H7 (cell line): ENCODE data around the gene MGLL. TPM values are rescaled to one million over a fixed set of nuclear protein-coding genes. Genes with fewer than 3 reads are reported as not detected.

Experiments
- DNase-seq: peaks from one replicate; pipeline ENCODE4 v3.0.0; 2012
- H3K27me3 ChIP-seq: 2 replicates; pipeline ENCODE4 v1.6.0; 2011; ENCODE audit warnings: mild to moderate bottlenecking, low read length; ENCODE audit not compliant: control insufficient read depth, insufficient read depth
- H3K36me3 ChIP-seq: replicated peaks from 2 replicates; pipeline ENCODE4 v1.5.1; 2011; ENCODE audit warnings: low read length; ENCODE audit not compliant: control insufficient read depth, insufficient read depth
- H3K4me3 ChIP-seq: 2 replicates; pipeline ENCODE4 v1.5.1; 2011; ENCODE audit warnings: low read depth, mild to moderate bottlenecking, control low read depth, low read length, moderate library complexity; ENCODE audit not compliant: insufficient read depth
- total RNA-seq: library from RNA; depleted of rRNA; stranded (reverse); fragments of >200 nt; shearing (Covaris generic); gene quantifications from 2 replicates; pipeline ENCODE4 v1.2.3, GENCODE V29; 2014

Gene MGLL
- total RNA-seq, 1 experiment from 2014 or later = 0.31 TPM

- Histone ChIP-seq H3K27me3 (no peaks in the 10 kb centered on the region), H3K4me3 (no peak overlapping the region), H3K36me3 (no peaks in the 10 kb centered on the region)
- no peak for DNase-seq
Observed at GRCh38 chr3:127728417-127729015, 93.8 kb downstream of the MGLL start.

GRCh38 chr3:127726894-127727293 lies 95.4 kb downstream of the MGLL start:
- Histone ChIP-seq H3K36me3 (no peaks in the 10 kb centered on the region), H3K4me3 (no peak overlapping the region), H3K27me3 (no peaks in the 10 kb centered on the region)
- DNase-seq = no peak

GRCh38 chr3:127723011-127723567 lies 99.2 kb downstream of the MGLL start:
- no peaks in the 10 kb centered on the region for H3K36me3 ChIP-seq
- peak; percentile 65 for DNase-seq

GRCh38 chr3:127722091-127722784 lies 100.1 kb downstream of the MGLL start:
- no peak overlapping the region for H3K4me3 ChIP-seq
- no peak for DNase-seq
- no peaks in the 10 kb centered on the region for H3K27me3 ChIP-seq
- H3K36me3 ChIP-seq = no peaks in the 10 kb centered on the region

More at GRCh38 chr3:127723011-127723567, 99.2 kb downstream of the MGLL start:
- no peak overlapping the region for H3K4me3 ChIP-seq
- no peaks in the 10 kb centered on the region for H3K27me3 ChIP-seq

GRCh38 chr3:127720985-127721935 lies 101.1 kb downstream of the MGLL start:
- Histone ChIP-seq H3K4me3 (no peak overlapping the region), H3K36me3 (no peaks in the 10 kb centered on the region), H3K27me3 (no peaks in the 10 kb centered on the region)
- no peak for DNase-seq

- DNase-seq = no peak
- Histone ChIP-seq H3K36me3 (no peaks in the 10 kb centered on the region), H3K4me3 (no peak overlapping the region), H3K27me3 (no peaks in the 10 kb centered on the region)
Observed at GRCh38 chr3:127720161-127720823, 102.0 kb downstream of the MGLL start.

GRCh38 chr3:127719369-127719768 lies 102.9 kb downstream of the MGLL start:
- no peak for DNase-seq
- H3K4me3 ChIP-seq = no peak overlapping the region
- no peaks in the 10 kb centered on the region for H3K27me3 ChIP-seq
- no peaks in the 10 kb centered on the region for H3K36me3 ChIP-seq

GRCh38 chr3:127718916-127719290 lies 103.4 kb downstream of the MGLL start:
- no peak for DNase-seq
- no peaks in the 10 kb centered on the region for H3K36me3 ChIP-seq
- H3K27me3 ChIP-seq = no peaks in the 10 kb centered on the region
- H3K4me3 ChIP-seq = no peak overlapping the region

- Histone ChIP-seq H3K36me3 (no peaks in the 10 kb centered on the region), H3K4me3 (no peak overlapping the region), H3K27me3 (no peaks in the 10 kb centered on the region)
- DNase-seq = no peak
Observed at GRCh38 chr3:127718245-127718915, 103.9 kb downstream of the MGLL start.

- no peak for DNase-seq
- H3K36me3 ChIP-seq = no peaks in the 10 kb centered on the region
- no peaks in the 10 kb centered on the region for H3K27me3 ChIP-seq
- no peak overlapping the region for H3K4me3 ChIP-seq
Observed at GRCh38 chr3:127717357-127718244, 104.7 kb downstream of the MGLL start.

- H3K27me3 ChIP-seq = no peaks in the 10 kb centered on the region
- DNase-seq = no peak
- H3K4me3 ChIP-seq = no peak overlapping the region
- no peaks in the 10 kb centered on the region for H3K36me3 ChIP-seq
Observed at GRCh38 chr3:127716384-127716783, 105.9 kb downstream of the MGLL start.

GRCh38 chr3:127715532-127715931 lies 106.8 kb downstream of the MGLL start:
- H3K36me3 ChIP-seq = no peaks in the 10 kb centered on the region
- no peaks in the 10 kb centered on the region for H3K27me3 ChIP-seq
- no peak overlapping the region for H3K4me3 ChIP-seq
- DNase-seq = no peak

GRCh38 chr3:127714866-127715265 lies 107.4 kb downstream of the MGLL start:
- Histone ChIP-seq H3K36me3 (no peaks in the 10 kb centered on the region), H3K4me3 (no peak overlapping the region), H3K27me3 (no peaks in the 10 kb centered on the region)
- DNase-seq = no peak
